HepG2 (cell line): ENCODE measurements around the gene RBM23. TPM values are rescaled to one million over a fixed set of nuclear protein-coding genes. Genes with fewer than 3 reads are reported as not detected.
A peak's percentile ranks its signal among the peaks of the same experiment; 100 is the strongest.

ENCODE experiments used
- ARNT ChIP-seq: fragments of 450-650 bp; IDR thresholded peaks from 2 replicates; pipeline ENCODE4 v1.6.1; 2017
- CENPT ChIP-seq: sonication (generic); formaldehyde crosslinking; IDR thresholded peaks from 2 replicates; pipeline ENCODE4 v1.8.0; 2022; ENCODE audit warnings: low read depth, mild to moderate bottlenecking, moderate library complexity, missing genetic modification reagents
- EEA1 ChIP-seq: sonication (generic); formaldehyde crosslinking; IDR thresholded peaks from 2 replicates; pipeline ENCODE4 v1.5.1; 2020; ENCODE audit warnings: mild to moderate bottlenecking, missing genetic modification reagents, borderline replicate concordance
- ELF4 ChIP-seq: sonication (generic); formaldehyde crosslinking; IDR thresholded peaks from 2 replicates; pipeline ENCODE4 v1.5.0; 2020; ENCODE audit warnings: missing genetic modification reagents, mild to moderate bottlenecking, moderate library complexity, borderline replicate concordance
- EZH2 ChIP-seq: conservative IDR thresholded peaks from 2 replicates; pipeline ENCODE4 v1.6.1; 2012; ENCODE audit warnings: mild to moderate bottlenecking, low read depth, low read length, moderate library complexity
- HDAC6 ChIP-seq: fragments of 200-600 bp; sonication (generic); IDR thresholded peaks from 2 replicates; pipeline ENCODE4 v1.7.0; 2017; ENCODE audit warnings: mild to moderate bottlenecking, antibody characterized with exemption, low read length, low read depth
- HES4 ChIP-seq: sonication (generic); formaldehyde crosslinking; IDR thresholded peaks from 2 replicates; pipeline ENCODE4 v1.9.0; 2021; ENCODE audit warnings: mild to moderate bottlenecking, missing genetic modification reagents, borderline replicate concordance
- KDM4B ChIP-seq: sonication (generic); formaldehyde crosslinking; IDR thresholded peaks from 2 replicates; pipeline ENCODE4 v1.4.0; 2020; ENCODE audit warnings: missing genetic modification reagents
- KLF15 ChIP-seq: sonication (generic); formaldehyde crosslinking; IDR thresholded peaks from 2 replicates; pipeline ENCODE4 v1.8.1; 2023; ENCODE audit warnings: borderline replicate concordance, mild to moderate bottlenecking, inconsistent platforms, missing genetic modification reagents, mixed read lengths
- MYNN ChIP-seq: sonication (generic); formaldehyde crosslinking; IDR thresholded peaks from 2 replicates; pipeline ENCODE4 v1.4.0; 2020; ENCODE audit warnings: mild to moderate bottlenecking, low read depth, missing genetic modification reagents
- PITX1 ChIP-seq: sonication (generic); formaldehyde crosslinking; IDR thresholded peaks from 2 replicates; pipeline ENCODE4 v1.5.1; 2020; ENCODE audit warnings: mild to moderate bottlenecking, missing genetic modification reagents
- POGZ ChIP-seq: sonication (generic); formaldehyde crosslinking; IDR thresholded peaks from 2 replicates; pipeline ENCODE4 v1.4.0; 2020; ENCODE audit warnings: mild to moderate bottlenecking, missing genetic modification reagents
- RBFOX2 ChIP-seq: fragments of 200-400 bp; formaldehyde crosslinking; IDR thresholded peaks from 2 replicates; pipeline ENCODE4 v1.6.1; 2017; ENCODE audit warnings: low read depth, mild to moderate bottlenecking, low read length
- SIN3B ChIP-seq: fragments of 150-350 bp; IDR thresholded peaks from 2 replicates; pipeline ENCODE4 v1.6.1; 2014; ENCODE audit warnings: low read length
- SP4 ChIP-seq: sonication (generic); formaldehyde crosslinking; IDR thresholded peaks from 2 replicates; pipeline ENCODE4 v1.8.1; 2023; ENCODE audit warnings: mild to moderate bottlenecking, missing genetic modification reagents
- TP53 ChIP-seq: sonication (generic); formaldehyde crosslinking; conservative IDR thresholded peaks from 2 replicates; pipeline ENCODE4 v1.4.0; 2020; ENCODE audit warnings: missing genetic modification reagents
- ZBTB39 ChIP-seq: sonication (generic); formaldehyde crosslinking; IDR thresholded peaks from 2 replicates; pipeline ENCODE4 v1.5.0; 2020; ENCODE audit warnings: missing genetic modification reagents
- ZEB1 ChIP-seq: IDR thresholded peaks from 2 replicates; pipeline ENCODE4 v1.6.1; 2012; ENCODE audit warnings: mild to moderate bottlenecking, low read depth, inconsistent platforms; ENCODE audit not compliant: insufficient replicate concordance
- ZNF10 ChIP-seq: sonication (generic); formaldehyde crosslinking; IDR thresholded peaks from 2 replicates; pipeline ENCODE4 v1.4.0; 2020; ENCODE audit warnings: mild to moderate bottlenecking, low read depth, missing genetic modification reagents, borderline replicate concordance
- ZNF101 ChIP-seq: sonication (generic); formaldehyde crosslinking; IDR thresholded peaks from 2 replicates; pipeline ENCODE4 v1.4.0; 2020; ENCODE audit warnings: mild to moderate bottlenecking, low read depth, missing genetic modification reagents, borderline replicate concordance
- ZNF180 ChIP-seq: sonication (generic); formaldehyde crosslinking; IDR thresholded peaks from 2 replicates; pipeline ENCODE4 v1.4.0; 2020; ENCODE audit warnings: low read depth, missing genetic modification reagents, borderline replicate concordance
- ZNF20 ChIP-seq: sonication (generic); formaldehyde crosslinking; IDR thresholded peaks from 2 replicates; pipeline ENCODE4 v1.4.0; 2020; ENCODE audit warnings: mild to moderate bottlenecking, moderate library complexity, missing genetic modification reagents
- ZNF282 ChIP-seq: fragments of 450-650 bp; IDR thresholded peaks from 2 replicates; pipeline ENCODE4 v1.6.1; 2018; ENCODE audit not compliant: partially characterized antibody
- ZNF331 ChIP-seq: sonication (generic); formaldehyde crosslinking; IDR thresholded peaks from 2 replicates; pipeline ENCODE4 v1.4.0; 2020; ENCODE audit warnings: missing genetic modification reagents
- ZNF343 ChIP-seq: sonication (generic); formaldehyde crosslinking; IDR thresholded peaks from 2 replicates; pipeline ENCODE4 v1.4.0; 2020; ENCODE audit warnings: mild to moderate bottlenecking, missing genetic modification reagents
- ZNF724P ChIP-seq: sonication (generic); formaldehyde crosslinking; IDR thresholded peaks from 2 replicates; pipeline ENCODE4 v1.8.0; 2022; ENCODE audit warnings: missing genetic modification reagents, borderline replicate concordance
- ZNF792 ChIP-seq: IDR thresholded peaks from 2 replicates; pipeline ENCODE4 v1.6.1; 2016
- ZNF816 ChIP-seq: sonication (generic); formaldehyde crosslinking; IDR thresholded peaks from 2 replicates; pipeline ENCODE4 v1.8.0; 2022; ENCODE audit warnings: missing genetic modification reagents, mild to moderate bottlenecking, borderline replicate concordance
- polyA plus RNA-seq, 8 experiments: library from polyadenylated mRNA; depleted of rRNA in 3 of 8; stranded (reverse) in 7 of 8; unstranded in 1 of 8; fragments of >200 nt; fragmentation: Illumina TruSeq in 4 of 8; extraction: Trizol in 4 of 8; gene quantifications; 2 replicates each; pipeline versions ENCODE4 v1.2.1 to v1.2.3, GENCODE V29; 2011 to 2016; ENCODE audit warnings: low read depth in 4 of 8, missing spikeins in 1 of 8, mixed read lengths in 1 of 8; ENCODE audit not compliant: insufficient read depth in 1 of 8
- total RNA-seq, 5 experiments: library from RNA; depleted of rRNA; stranded (reverse); fragments of >200 nt; fragmentation: Illumina TruSeq; extraction: Trizol; gene quantifications; 2 replicates each; pipeline ENCODE4 v1.2.3, GENCODE V29; 2016; ENCODE audit warnings: low read depth in 1 of 5

The RBM23 gene
- total and polyA plus RNA-seq, 2 of the 13 experiments (the other 11 are each of a cell fraction or from before 2014, with no cell fraction given): 1.5 to 2.1 TPM

- TF ChIP-seq RBFOX2 (no peak), CENPT (CRISPR knock-in tag) (no peak; the same call in 1 of the 2 replicates), ZBTB39 (CRISPR knock-in tag) (peak; percentile 95), MYNN (CRISPR knock-in tag) (peak; percentile 74), ZEB1 (no peak), ZNF20 (CRISPR knock-in tag) (no peak), TP53 (CRISPR knock-in tag) (no peak), EEA1 (CRISPR knock-in tag) (peak; percentile 92; the same call in 1 of the 2 replicates), ARNT (no peak), HDAC6 (no peak), ZNF792 (CRISPR knock-in tag) (peak; percentile 55; the same call in 1 of the 2 replicates), ZNF180 (CRISPR knock-in tag) (no peak), SP4 (CRISPR knock-in tag) (peak; percentile 70; the same call in 1 of the 2 replicates), ZNF724P (CRISPR knock-in tag) (0 out of 2 replicates have a peak, but pooled peaks have one; percentile 23), KLF15 (CRISPR knock-in tag) (no peak; the same call in 1 of the 2 replicates), ZNF331 (CRISPR knock-in tag) (0 out of 2 replicates have a peak, but pooled peaks have one; percentile 89), POGZ (CRISPR knock-in tag) (peak; percentile 84), SIN3B (no peak), ZNF101 (no peak), HES4 (CRISPR knock-in tag) (peak; percentile 58; the same call in 1 of the 2 replicates), ZNF343 (CRISPR knock-in tag) (peak; percentile 88), ZNF282 (no peak), EZH2 (no peak), ZNF816 (CRISPR knock-in tag) (0 out of 2 replicates have a peak, but pooled peaks have one; percentile 3), KDM4B (CRISPR knock-in tag) (peak; percentile 86; the same call in 1 of the 2 replicates), PITX1 (CRISPR knock-in tag) (peak; percentile 88; the same call in 1 of the 2 replicates), ELF4 (CRISPR knock-in tag) (peak; percentile 74; the same call in 1 of the 2 replicates), ZNF10 (CRISPR knock-in tag) (0 out of 2 replicates have a peak, but pooled peaks have one; percentile 44)
Observed at GRCh38 chr14:22852940-22853767, 65.8 kb downstream of the RBM23 start (continued).
